Subcutaneous abdominal adipose tissue (tissue), 5 donors: ENCODE measurements around the gene TMC3.

Source experiments
- H3K27ac ChIP-seq: one replicate; pipeline ENCODE4 v1.7.0; 2013; ENCODE audit warnings: low read depth, mild to moderate bottlenecking, inconsistent platforms, low read length, moderate library complexity
- H3K27me3 ChIP-seq, 5 donors: one replicate each; pipeline ENCODE4 v1.7.0; 2013; ENCODE audit warnings: low read length in 5 of 5, inconsistent platforms in 1 of 5; ENCODE audit not compliant: control insufficient read depth in 5 of 5, insufficient read depth in 4 of 5
- H3K36me3 ChIP-seq, 5 donors: one replicate each; pipeline ENCODE4 v1.7.0; 2013; ENCODE audit warnings: low read length in 5 of 5; ENCODE audit not compliant: control insufficient read depth in 5 of 5, insufficient read depth in 5 of 5
- H3K4me1 ChIP-seq, 5 donors: one replicate each; pipeline ENCODE4 v1.7.0; 2013; ENCODE audit warnings: low read length in 5 of 5, mild to moderate bottlenecking in 3 of 5, moderate library complexity in 1 of 5; ENCODE audit not compliant: control insufficient read depth in 5 of 5, insufficient read depth in 5 of 5
- H3K4me3 ChIP-seq, 5 donors: one replicate each; pipeline ENCODE4 v1.7.0; 2013; ENCODE audit warnings: low read length in 5 of 5, low read depth in 1 of 5
- H3K9ac ChIP-seq, 5 donors: one replicate each; pipeline ENCODE4 v1.7.0; 2013; ENCODE audit warnings: low read length in 5 of 5, mild to moderate bottlenecking in 4 of 5, moderate library complexity in 3 of 5
- H3K9me3 ChIP-seq, 5 donors: one replicate each; pipeline ENCODE4 v1.7.0; 2013; ENCODE audit warnings: low read length in 5 of 5; ENCODE audit not compliant: control insufficient read depth in 5 of 5
- donor health status: healthy.
- donor health status: healthy.
- donor health status: healthy.
- donor health status: healthy.
- donor health status: healthy.

The TMC3 gene

DNA sequence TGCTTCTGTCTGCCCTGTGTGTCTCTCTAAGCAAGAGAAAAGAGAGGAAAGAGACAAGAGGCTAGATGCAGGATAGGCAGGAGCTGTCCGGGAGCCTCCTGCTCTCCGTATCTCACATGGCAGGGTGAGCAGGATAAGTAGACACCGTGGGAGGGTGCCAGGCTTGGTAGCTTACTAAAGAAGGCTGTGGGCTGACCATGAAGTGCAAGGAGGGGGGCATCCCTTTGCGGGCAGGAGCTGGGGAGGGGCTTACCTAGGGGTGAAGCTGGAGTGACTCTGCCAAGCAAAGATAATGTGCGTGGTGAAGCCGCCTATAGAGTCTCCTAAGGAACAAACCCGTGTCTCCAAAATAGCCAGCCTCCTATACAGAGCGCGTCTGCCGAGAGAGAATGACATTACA lies 33.7 kb upstream of the TMC3 start:
- Histone ChIP-seq H3K27me3 (peaks cover 0 to 4% (median 0%) of the 10 kb centered on the region in 5 donors), H3K4me3 (no peak overlapping the region), H3K9me3 (no peaks in the 10 kb centered on the region), H3K4me1 (peaks cover 2 to 12% (median 6%) of the 10 kb centered on the region in 5 donors), H3K9ac (no peak overlapping the region), H3K36me3 (no peaks in the 10 kb centered on the region), H3K27ac (no peak overlapping the region)

DNA sequence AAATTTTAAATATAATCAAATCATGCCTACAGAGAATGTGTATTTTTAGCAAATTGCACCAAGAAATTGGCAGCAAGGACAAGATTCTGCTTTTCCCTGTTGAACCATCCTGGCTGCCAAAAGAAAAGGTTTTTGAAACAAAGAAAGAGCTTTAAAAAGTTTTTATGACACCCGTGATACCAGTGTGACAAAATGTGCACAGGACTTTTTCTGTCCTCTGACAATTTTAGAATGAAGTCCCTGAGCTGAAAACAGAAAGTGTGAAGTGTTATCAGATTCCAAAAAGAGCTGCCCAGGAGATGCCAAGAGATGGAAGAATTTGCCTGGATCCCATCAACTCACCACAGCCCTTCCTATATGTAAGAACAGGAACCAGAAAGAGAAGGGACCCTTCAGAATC lies 33.2 kb upstream of the TMC3 start:
- Histone ChIP-seq H3K9me3 (no peaks in the 10 kb centered on the region), H3K9ac (no peak overlapping the region), H3K36me3 (no peaks in the 10 kb centered on the region), H3K4me1 (peaks cover 2 to 12% (median 6%) of the 10 kb centered on the region in 5 donors), H3K27ac (no peak overlapping the region), H3K4me3 (no peak overlapping the region), H3K27me3 (peaks cover 0 to 4% (median 0%) of the 10 kb centered on the region in 5 donors)

DNA sequence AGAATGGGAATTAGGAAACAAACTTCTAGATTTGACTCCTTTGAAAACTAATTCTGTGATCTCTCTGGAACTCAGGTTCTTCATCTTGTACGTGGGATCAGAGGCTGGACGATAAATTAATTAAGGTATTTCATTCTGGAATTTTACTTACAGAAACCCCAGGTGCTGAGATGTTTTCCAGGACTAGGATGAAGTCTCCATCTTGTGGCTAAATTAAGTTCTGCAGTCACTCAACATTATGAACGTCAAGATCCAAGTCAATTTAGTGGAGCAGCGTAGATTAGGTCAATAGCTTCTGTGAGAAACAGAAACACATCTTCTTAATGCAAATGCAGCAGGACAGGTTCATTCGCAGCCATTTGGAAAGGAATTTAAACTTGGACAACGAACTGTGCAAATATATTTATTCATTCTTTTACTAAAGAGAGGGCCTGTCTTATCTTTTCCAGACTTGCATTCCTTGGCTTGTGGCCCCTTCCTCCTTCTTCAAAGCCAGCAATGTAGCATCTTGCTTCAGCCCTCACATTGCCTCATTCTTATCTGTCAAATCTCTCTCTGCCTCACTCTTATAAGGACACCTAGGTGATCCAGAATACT lies 26.7 kb upstream of the TMC3 start:
- no peak overlapping the region for H3K4me3 ChIP-seq
- no peaks in the 10 kb centered on the region for H3K36me3 ChIP-seq
- peaks cover 0 to 7% (median 0%) of the 10 kb centered on the region in 5 donors for H3K4me1 ChIP-seq
- H3K9ac ChIP-seq, result no peak overlapping the region
- peaks cover 0 to 2% (median 0%) of the 10 kb centered on the region in 5 donors for H3K9me3 ChIP-seq
- H3K27me3 ChIP-seq, result no peaks in the 10 kb centered on the region
- no peak overlapping the region for H3K27ac ChIP-seq

DNA sequence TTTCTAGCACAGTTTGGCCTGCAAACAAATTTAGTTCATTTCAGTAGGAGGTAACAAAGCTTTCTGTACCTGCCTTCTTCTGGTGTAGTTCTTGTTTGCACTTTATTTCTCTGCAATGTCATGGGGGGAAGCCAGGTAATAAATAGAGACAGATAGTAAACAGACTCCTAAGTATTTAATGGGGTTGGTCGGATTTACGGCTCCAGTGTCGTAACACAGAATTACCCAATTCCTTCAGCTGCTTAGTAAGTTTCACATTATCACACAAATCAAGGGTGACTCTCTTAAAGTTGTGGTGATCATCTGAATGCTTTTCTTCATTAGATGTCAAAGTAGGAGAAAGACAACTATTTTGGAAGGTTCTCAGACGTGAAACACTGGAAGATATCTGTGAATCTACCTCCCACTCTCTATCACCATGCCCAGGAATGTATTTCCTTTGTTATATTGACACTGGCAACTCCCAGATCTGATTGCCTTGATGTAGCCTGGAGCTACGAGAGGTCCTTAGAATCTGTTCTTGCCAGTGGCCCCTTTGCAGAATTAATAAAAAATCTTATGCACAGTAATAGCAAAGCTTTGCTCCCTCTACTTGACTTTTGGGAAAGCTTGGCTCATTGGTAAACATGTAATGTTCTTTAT lies 25.0 kb upstream of the TMC3 start:
- H3K9me3 ChIP-seq, result peaks cover 0 to 2% (median 0%) of the 10 kb centered on the region in 5 donors
- no peak overlapping the region for H3K4me3 ChIP-seq

DNA sequence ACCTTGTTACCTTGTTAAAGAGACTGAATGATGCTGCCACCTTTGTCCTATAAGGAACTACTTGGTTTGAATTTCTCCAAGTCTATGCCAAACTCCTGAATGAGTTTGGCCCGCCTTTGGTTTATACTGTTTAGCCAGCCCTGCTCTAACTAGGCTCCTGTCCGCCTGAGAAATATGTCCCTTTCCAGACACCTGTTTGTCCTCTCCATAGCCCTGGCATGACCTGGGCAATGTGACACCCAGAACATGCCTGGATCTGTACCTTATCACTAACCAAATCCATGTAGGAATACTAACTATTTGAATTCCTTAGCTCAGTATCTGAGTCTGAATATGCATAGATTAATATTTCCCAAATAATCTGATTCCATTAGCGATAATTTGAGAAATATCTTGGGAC lies 24.4 kb upstream of the TMC3 start:
- Histone ChIP-seq H3K27ac (no peak overlapping the region), H3K36me3 (no peaks in the 10 kb centered on the region), H3K27me3 (no peaks in the 10 kb centered on the region), H3K4me3 (no peak overlapping the region), H3K9ac (no peak overlapping the region), H3K9me3 (peaks cover 0 to 2% (median 0%) of the 10 kb centered on the region in 5 donors), H3K4me1 (peaks cover 0 to 7% (median 0%) of the 10 kb centered on the region in 5 donors)

More for the DNA sequence above, 25.0 kb upstream of the TMC3 start:
- H3K27ac ChIP-seq, result no peak overlapping the region
- H3K9ac ChIP-seq, result no peak overlapping the region
- no peaks in the 10 kb centered on the region for H3K36me3 ChIP-seq
- H3K4me1 ChIP-seq, result peaks cover 0 to 7% (median 0%) of the 10 kb centered on the region in 5 donors
- no peaks in the 10 kb centered on the region for H3K27me3 ChIP-seq

DNA sequence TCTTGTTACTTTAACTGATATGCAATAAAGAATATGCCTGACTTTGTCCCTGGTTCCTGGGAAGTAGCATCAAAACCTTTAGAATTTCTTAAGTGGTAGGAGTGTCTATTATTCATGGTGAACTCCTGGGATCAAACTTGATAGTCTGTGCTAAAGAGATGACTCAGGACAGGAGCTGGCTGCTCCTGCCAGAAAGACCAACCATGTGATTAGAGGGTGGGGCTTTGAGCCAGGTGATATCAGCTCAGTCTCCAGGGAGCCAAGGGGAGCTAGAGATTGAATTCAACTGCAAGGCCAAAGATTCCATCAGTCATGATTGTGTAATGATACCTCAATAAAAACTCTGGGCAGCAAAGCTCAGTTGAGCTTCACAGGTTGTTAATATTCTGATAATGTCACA lies 20.6 kb upstream of the TMC3 start:
- Histone ChIP-seq H3K27ac (no peak overlapping the region), H3K9me3 (peaks cover 0 to 3% (median 0%) of the 10 kb centered on the region in 5 donors), H3K4me3 (no peak overlapping the region), H3K4me1 (peaks cover 0 to 7% (median 0%) of the 10 kb centered on the region in 5 donors), H3K9ac (no peak overlapping the region), H3K36me3 (no peaks in the 10 kb centered on the region), H3K27me3 (no peaks in the 10 kb centered on the region)

DNA sequence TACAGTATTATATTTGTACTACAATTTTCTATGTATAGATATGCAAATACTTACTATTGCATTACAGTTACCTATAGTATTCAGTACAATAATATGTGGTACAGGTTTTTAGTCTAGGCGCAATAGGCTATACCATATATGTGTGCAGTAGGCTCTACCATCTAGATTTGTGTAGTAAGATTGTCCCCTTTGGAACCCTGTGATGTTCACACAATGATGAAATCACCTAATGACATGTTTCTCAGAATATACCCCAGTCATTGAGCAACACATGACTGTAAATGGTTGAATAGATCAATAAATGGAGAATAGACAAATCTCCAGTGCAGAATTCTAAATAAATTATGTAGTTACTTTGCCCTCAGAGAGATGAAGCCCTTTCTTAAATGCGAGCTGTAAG lies 17.6 kb upstream of the TMC3 start:
- Histone ChIP-seq H3K9ac (no peak overlapping the region), H3K27ac (no peak overlapping the region), H3K4me3 (no peak overlapping the region), H3K36me3 (no peaks in the 10 kb centered on the region), H3K9me3 (peaks cover 0 to 3% (median 0%) of the 10 kb centered on the region in 5 donors), H3K4me1 (no peaks in the 10 kb centered on the region), H3K27me3 (peaks cover 0 to 5% (median 0%) of the 10 kb centered on the region in 5 donors)

DNA sequence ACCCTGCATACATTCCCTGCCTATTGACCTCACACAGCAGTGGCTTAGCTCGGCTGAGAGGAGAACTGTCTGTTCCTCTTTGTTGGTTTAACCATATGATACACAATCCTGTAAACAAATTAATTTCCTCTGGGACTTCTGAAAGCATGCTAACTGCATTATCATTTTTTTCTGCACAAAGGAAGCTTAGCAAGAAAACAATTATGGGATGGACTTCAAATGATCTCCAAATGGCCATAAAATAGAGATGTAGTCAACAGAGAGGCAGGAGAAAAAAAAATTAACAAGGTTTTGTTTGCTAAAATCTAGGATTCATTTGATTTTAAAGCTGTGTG lies 14.4 kb upstream of the TMC3 start:
- no peak overlapping the region for H3K27ac ChIP-seq

DNA sequence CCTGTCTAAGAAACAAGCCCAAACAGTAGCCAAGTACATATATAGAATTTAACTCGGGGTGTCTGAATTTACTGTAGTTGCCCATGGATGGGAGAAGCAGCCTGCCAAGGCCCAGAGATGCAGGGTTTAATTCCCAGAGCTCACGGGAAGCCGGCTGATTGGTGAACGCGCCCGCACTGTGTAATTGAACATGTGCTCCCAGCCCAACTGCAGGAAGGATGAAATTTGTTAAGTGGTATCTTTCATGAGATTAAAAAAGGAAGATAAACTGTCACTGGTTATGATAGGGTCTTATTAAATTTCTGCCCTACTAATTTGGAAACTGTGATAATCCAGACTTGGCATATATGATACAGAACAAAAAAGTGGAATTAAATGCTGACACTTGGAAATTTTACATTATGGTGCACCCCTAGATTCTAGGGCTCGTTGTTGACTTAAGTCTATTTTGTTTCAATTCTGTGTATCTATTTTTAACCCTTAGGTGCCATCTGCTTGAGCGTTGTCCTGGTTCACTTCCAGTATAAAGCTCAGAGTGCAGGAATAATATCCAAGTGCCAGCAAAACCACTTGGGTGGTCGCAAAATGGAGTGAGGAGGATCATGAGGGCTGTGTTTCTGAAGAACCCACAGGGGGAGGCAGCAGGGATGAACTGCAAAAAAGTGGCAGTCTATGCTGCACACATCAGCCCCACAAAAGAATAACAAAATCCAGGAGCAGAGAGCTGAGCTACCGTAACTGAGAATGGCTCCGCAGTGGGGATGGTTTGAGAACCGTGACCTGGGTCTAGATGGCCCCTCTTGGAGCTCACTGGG lies 13.8 kb upstream of the TMC3 start:
- no peak overlapping the region for H3K9ac ChIP-seq
- H3K27ac ChIP-seq, result no peak overlapping the region
- peaks cover 0 to 6% (median 3%) of the 10 kb centered on the region in 5 donors for H3K27me3 ChIP-seq
- peaks cover 0 to 1% (median 0%) of the 10 kb centered on the region in 5 donors for H3K9me3 ChIP-seq
- H3K36me3 ChIP-seq, result no peaks in the 10 kb centered on the region
- H3K4me3 ChIP-seq, result no peak overlapping the region
- H3K4me1 ChIP-seq, result no peaks in the 10 kb centered on the region

More for the DNA sequence above, 14.4 kb upstream of the TMC3 start:
- Histone ChIP-seq H3K9me3 (peaks cover 0 to 3% (median 0%) of the 10 kb centered on the region in 5 donors), H3K9ac (no peak overlapping the region), H3K4me1 (no peaks in the 10 kb centered on the region), H3K4me3 (no peak overlapping the region), H3K27me3 (peaks cover 0 to 5% (median 0%) of the 10 kb centered on the region in 5 donors), H3K36me3 (no peaks in the 10 kb centered on the region)

DNA sequence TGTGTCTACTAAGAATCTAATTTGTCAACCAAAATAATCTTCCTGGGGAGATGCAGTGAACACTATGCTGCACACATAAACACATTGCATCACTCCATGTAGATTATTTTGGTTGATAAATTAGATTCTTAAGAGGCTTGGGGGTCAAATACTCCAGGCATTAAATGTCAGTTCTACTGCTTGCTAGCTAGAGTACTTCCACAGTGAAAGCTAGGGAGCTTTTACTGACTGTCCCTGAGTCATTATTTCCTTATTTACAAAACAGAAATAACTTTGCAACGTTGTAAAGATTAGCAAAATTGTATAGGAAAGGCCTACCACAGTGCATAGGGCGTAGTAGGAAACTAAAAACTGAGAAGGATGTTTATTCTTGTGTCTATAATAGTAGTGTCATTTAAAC lies 12.9 kb upstream of the TMC3 start:
- no peak overlapping the region for H3K4me3 ChIP-seq
- no peak overlapping the region for H3K9ac ChIP-seq
- no peaks in the 10 kb centered on the region for H3K4me1 ChIP-seq
- no peak overlapping the region for H3K27ac ChIP-seq
- peaks cover 0 to 7% (median 3%) of the 10 kb centered on the region in 5 donors for H3K27me3 ChIP-seq
- H3K36me3 ChIP-seq, result no peaks in the 10 kb centered on the region
- H3K9me3 ChIP-seq, result no peaks in the 10 kb centered on the region
